ENCODE measurements around the gene CAMTA1.

DNA sequence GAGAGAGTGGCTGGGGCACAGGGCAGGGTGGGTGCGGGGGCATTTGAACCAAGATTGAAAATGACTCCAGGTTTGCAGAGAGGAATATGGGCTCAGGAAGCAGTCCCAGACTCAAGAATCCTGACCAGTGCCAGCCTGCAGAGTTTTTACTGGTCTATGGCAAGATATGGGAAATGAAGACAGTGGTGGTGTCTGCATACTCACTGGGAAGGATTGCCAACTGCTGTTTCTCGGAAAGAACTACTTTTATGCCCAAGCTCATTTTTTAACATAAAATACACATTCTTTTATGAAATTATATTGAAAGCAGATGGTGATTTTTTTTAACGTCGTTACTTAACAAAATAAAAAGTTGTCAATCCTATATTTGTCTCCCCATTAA is 401.8 kb downstream of the CAMTA1 start:
- TF ChIP-seq ZNF324 (tag by site-specific recombination; IDR thresholded peaks at IDR 0.05), result no peak
- no peak for TF ChIP-seq ZNF555 (tag by site-specific recombination; conservative IDR thresholded peaks at IDR 0.05)
- TF ChIP-seq, protein P1, sequence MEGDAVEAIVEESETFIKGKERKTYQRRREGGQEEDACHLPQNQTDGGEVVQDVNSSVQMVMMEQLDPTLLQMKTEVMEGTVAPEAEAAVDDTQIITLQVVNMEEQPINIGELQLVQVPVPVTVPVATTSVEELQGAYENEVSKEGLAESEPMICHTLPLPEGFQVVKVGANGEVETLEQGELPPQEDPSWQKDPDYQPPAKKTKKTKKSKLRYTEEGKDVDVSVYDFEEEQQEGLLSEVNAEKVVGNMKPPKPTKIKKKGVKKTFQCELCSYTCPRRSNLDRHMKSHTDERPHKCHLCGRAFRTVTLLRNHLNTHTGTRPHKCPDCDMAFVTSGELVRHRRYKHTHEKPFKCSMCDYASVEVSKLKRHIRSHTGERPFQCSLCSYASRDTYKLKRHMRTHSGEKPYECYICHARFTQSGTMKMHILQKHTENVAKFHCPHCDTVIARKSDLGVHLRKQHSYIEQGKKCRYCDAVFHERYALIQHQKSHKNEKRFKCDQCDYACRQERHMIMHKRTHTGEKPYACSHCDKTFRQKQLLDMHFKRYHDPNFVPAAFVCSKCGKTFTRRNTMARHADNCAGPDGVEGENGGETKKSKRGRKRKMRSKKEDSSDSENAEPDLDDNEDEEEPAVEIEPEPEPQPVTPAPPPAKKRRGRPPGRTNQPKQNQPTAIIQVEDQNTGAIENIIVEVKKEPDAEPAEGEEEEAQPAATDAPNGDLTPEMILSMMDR (tag by site-specific recombination; IDR thresholded peaks at IDR 0.05), result no peak
- TF ChIP-seq BCL11B (tag by site-specific recombination; IDR thresholded peaks at IDR 0.05; ENCODE audit: low read depth), result no peak
- TF ChIP-seq, protein P2, sequence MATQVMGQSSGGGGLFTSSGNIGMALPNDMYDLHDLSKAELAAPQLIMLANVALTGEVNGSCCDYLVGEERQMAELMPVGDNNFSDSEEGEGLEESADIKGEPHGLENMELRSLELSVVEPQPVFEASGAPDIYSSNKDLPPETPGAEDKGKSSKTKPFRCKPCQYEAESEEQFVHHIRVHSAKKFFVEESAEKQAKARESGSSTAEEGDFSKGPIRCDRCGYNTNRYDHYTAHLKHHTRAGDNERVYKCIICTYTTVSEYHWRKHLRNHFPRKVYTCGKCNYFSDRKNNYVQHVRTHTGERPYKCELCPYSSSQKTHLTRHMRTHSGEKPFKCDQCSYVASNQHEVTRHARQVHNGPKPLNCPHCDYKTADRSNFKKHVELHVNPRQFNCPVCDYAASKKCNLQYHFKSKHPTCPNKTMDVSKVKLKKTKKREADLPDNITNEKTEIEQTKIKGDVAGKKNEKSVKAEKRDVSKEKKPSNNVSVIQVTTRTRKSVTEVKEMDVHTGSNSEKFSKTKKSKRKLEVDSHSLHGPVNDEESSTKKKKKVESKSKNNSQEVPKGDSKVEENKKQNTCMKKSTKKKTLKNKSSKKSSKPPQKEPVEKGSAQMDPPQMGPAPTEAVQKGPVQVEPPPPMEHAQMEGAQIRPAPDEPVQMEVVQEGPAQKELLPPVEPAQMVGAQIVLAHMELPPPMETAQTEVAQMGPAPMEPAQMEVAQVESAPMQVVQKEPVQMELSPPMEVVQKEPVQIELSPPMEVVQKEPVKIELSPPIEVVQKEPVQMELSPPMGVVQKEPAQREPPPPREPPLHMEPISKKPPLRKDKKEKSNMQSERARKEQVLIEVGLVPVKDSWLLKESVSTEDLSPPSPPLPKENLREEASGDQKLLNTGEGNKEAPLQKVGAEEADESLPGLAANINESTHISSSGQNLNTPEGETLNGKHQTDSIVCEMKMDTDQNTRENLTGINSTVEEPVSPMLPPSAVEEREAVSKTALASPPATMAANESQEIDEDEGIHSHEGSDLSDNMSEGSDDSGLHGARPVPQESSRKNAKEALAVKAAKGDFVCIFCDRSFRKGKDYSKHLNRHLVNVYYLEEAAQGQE (tag by site-specific recombination; IDR thresholded peaks at IDR 0.05), result no peak
- no peak for TF ChIP-seq ZBTB48 (tag by site-specific recombination; IDR thresholded peaks at IDR 0.05)
- TF ChIP-seq, protein P3, sequence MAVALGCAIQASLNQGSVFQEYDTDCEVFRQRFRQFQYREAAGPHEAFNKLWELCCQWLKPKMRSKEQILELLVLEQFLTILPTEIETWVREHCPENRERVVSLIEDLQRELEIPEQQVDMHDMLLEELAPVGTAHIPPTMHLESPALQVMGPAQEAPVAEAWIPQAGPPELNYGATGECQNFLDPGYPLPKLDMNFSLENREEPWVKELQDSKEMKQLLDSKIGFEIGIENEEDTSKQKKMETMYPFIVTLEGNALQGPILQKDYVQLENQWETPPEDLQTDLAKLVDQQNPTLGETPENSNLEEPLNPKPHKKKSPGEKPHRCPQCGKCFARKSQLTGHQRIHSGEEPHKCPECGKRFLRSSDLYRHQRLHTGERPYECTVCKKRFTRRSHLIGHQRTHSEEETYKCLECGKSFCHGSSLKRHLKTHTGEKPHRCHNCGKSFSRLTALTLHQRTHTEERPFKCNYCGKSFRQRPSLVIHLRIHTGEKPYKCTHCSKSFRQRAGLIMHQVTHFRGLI (tag by site-specific recombination; IDR thresholded peaks at IDR 0.05), result no peak

Measured in HEK293 (cell line).